Skin epidermis (tissue), 12 donors: ENCODE results near the gene CDC45.

Source experiments
- H3K27ac ChIP-seq, 21 experiments: fragments of 200-600 bp; sonication (generic) in 11 of 21; one replicate each; pipeline ENCODE4 v1.5.0; 2020; ENCODE audit warnings: mild to moderate bottlenecking in 3 of 21, inconsistent platforms in 2 of 21, moderate library complexity in 2 of 21
- H3K4me3 ChIP-seq, 7 experiments: fragments of 200-600 bp; sonication (generic) in 2 of 7; one replicate each; pipeline ENCODE4 v1.5.0; 2020; ENCODE audit warnings: inconsistent platforms in 2 of 7, mild to moderate bottlenecking in 2 of 7, moderate library complexity in 1 of 7

Gene CDC45

GRCh38 chr22:19466126-19466716, 13.5 kb upstream of the CDC45 start:
- H3K4me3 ChIP-seq = no peak overlapping the region
- no peak overlapping the region for H3K27ac ChIP-seq

DNA sequence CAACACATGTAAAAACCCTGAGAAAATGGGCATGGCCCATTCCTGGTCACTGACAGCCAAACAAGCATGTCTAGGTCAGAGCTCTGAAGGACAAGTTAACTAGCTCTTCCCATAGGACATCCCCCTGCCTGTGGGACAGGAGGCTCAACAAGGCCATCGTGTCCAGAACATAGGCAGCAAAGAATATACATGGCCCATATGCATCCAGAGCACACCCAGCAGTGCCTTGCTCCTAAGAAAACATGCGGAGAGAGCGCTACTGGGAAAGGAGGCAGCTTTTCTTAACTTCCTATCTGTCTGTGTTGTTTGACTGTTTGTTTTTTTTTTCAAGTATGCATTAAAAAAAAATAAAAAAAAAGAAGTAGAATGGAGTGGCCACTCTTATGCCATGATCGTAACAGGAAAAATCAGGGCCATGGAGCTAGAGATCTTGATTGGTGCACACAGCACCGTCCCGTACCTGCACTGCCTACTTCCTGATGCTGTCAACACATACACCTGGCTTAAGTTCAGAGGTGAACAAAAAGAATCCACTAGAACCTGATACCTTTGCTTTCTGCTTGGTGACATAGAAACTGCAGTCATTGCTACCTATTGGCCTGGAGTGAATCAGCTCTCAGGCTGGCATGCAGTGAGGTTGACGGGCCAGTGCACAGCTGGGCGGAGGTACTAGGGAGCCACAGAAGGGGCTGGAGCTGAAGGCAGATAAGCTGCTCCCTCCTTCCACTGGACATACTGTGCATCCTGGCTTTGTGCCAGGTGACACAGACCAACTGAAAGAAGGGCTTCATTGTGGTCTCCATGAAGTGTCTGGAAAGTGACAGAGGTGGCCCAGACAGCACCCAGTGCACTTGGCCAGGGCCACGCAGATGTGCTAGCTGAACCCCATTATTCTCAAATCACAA, 12.6 kb upstream of the CDC45 start:
- H3K4me3 ChIP-seq = no peak overlapping the region
- H3K27ac ChIP-seq = no peak overlapping the region

DNA sequence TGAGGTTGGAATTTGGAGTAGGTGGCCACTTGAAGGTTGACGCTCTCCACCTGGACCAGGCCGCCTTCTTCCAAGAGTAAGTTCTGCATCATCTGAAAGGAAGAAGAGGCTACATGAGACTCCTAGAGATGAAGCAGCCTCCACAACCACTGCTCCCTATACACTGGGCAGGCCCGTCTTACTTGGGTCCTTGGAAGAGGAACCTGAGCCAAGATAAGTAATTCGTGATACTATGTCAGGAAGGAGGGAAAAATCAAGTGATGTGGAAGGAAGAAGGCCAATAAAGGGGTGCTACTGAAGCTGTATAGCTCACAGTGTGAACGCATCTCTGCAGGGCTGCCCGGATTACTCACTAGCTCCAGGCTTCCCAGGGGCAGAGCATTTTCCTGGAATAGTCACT, 11.8 kb upstream of the CDC45 start:
- no peak overlapping the region for H3K4me3 ChIP-seq

GRCh38 chr22:19469421-19469820, 10.3 kb upstream of the CDC45 start:
- no peak overlapping the region for H3K4me3 ChIP-seq
- H3K27ac ChIP-seq = no peak overlapping the region

More for the DNA sequence above, 11.8 kb upstream of the CDC45 start:
- H3K27ac ChIP-seq = no peak overlapping the region

GRCh38 chr22:19470010-19470409, 9.7 kb upstream of the CDC45 start:
- Histone ChIP-seq H3K27ac (no peak overlapping the region), H3K4me3 (no peak overlapping the region)

DNA sequence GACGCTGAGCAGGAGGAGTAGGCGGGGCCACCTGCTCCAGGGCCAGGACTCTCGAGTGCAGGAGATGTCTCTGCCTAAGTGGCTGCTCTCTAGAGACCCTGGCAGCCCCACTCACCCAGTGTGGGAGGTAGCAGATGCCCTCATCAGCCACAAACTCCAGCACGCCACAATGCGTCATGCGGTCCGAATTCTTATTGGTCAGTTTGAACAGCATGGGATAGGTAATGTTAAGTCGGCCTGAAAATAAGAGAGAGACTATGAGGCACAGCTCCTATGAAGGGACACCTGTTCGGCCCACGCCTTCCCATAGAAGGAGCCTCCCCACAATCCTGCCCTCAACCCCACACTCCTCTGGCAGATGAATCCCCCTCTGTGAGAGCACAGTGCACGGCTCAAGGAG, 8.1 kb upstream of the CDC45 start:
- Histone ChIP-seq H3K27ac (no peak overlapping the region), H3K4me3 (no peak overlapping the region)

- H3K27ac ChIP-seq = no peak overlapping the region
- H3K4me3 ChIP-seq = no peak overlapping the region
Observed at GRCh38 chr22:19472233-19472632, 7.5 kb upstream of the CDC45 start.

DNA sequence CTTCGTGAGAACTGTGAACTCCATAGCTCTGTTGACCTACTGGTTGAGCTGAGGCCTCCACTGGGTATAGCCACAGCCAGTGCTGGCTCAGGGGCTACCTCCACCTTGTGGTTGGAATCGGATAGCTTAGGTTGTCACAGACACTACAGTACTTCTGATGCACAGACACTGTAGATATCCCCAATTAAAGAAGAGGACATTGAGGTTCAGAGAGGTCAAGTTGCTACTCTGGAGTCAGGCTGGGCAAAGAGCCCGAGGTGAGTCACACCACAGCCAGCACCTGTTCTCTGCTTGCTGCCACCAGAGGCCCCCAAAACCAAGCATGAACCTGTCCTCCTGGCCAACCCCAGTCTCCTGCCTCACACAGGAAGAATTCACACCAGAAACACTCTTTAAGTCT, 6.1 kb upstream of the CDC45 start:
- H3K27ac ChIP-seq = no peak overlapping the region
- no peak overlapping the region for H3K4me3 ChIP-seq

DNA sequence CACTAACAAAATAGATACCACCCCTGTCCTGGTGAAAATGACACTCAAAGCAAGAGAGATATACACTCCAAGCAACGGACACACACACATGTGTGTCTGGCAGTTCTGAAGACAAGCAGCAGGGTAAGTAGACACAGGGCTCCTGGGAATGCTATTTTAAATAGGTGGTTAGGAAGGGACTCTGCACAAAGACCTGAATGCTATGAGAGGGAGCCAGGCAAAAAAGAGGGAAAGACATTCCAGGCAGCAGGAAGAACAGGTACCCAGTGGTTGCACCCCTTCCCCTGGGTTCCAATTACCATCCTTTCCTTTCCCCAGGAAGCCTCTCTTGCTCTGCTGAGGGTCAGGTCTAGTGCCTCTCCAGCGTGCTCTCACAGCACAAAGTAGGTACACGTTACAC, 3.7 kb upstream of the CDC45 start:
- H3K27ac ChIP-seq = peak overlapping the region in 1 of 21 experiments; percentile 44
- no peak overlapping the region for H3K4me3 ChIP-seq

DNA sequence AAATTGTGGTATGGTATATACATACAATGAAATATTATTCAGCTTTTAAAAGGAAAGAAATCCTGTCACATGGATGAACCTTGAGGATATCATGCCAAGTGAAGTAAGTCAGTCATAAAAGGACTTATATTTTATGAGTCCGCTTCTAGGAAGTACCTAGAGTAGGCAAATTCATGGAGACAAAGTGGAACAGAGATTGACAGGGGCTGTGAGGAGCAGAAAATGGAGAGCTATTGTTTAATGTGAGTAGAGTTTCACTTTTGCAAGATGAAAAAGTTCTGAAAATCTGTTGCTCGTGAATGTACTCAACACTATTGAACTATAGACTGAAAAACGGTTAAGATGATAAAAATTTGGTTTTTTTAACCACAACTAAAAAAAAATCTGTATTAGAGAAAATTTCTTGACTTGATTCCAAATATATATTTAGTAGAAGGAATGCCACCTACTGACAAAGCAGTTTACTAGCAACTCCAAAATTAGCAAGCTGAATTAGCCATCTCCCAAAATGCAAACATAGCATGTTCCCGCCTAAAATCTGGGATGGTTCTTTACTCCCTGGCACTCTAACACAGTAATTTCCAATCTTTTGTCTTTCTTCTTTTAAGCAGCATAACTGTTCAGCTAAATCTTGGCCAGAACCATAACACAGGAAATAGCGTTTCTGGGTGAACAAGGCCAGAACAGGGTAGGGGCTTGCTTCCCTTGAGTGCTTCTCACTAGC, 2.2 kb upstream of the CDC45 start:
- H3K4me3 ChIP-seq = peak overlapping the region; percentile 57 to 92 (median 85)
- peak overlapping the region in 11 of 21 experiments; percentile 9 to 100 (median 98) for H3K27ac ChIP-seq

DNA sequence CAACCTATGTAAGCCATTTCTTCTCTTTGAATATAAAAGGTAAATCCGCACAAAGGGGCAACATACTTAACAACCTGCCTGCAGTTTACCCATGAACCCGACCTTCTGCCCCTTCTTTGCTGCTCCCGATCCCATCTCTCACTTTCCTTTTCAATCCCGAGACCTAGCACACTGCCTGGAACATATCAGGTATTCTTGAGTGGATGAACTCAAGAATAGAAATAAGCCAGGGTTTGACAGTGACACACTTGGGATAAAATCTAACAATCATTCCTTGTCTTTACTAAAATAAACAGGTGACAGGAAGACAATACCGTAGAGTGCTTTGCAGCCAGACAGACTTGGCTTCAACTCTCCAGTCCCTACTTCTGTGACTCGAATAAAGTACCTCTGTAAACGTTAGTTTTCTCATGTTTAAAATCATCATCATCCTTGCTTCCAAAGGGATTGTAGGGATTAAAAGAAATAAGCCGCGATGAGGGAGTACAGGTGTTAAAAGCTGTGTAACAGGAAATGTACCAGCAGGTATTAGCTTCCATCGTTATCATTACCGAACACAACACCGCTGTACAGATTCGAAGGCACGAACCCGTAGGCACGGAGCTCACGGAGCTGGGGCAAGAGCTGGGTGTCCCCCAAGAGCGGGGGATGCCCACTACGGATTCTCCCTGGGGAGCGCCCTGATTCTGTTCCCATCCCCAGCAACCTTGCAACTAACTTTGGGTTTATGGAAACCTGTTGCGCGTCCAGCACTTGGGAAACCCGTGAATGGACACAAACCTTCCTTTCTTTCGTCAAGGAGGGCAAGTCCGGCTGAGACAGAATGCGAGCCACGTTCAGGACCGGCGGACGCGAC, 1.4 kb upstream of the CDC45 start:
- peak overlapping the region; percentile 57 to 92 (median 85) for H3K4me3 ChIP-seq
- H3K27ac ChIP-seq = peak overlapping the region; percentile 91 to 100 (median 99)

DNA sequence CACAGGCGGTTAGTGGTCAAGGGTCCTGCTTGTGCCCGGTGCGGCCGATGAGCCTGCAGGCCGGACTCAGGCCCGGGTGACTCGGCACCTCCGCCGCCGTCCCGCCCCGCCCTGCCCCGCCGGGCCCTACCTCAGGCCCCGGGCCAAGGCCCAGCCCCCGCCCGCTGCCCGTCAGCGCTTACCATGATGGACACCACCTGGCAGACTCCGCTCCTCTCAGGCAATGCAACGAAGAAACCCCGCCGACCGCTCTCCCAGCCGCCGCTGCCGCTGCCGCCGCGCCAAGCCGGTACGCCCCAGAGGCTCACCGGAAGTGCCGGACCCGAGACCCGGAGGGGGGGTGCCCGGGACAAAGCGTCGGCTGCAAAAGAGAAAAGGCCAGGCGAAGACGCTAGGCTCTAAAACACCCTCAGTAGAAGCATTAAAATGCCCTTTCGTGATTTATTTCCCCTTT, 792 bp upstream of the CDC45 start, which contains the start of gene UFD1:
Gene UFD1 (minus strand): TSS at position 293 of the 454 bp plus-strand sequence. CDS start 108 bp downstream, at position 185.
- Histone ChIP-seq H3K27ac (peak within 1 kb of the TSS; percentile 91 to 100 (median 99)), H3K4me3 (peak within 1 kb of the TSS; percentile 57 to 92 (median 85))

- H3K27ac ChIP-seq = peak overlapping the region in 3 of 21 experiments; percentile 98 to 100 (median 99)
- H3K4me3 ChIP-seq = peak overlapping the region; percentile 57 to 92 (median 85)
Observed at GRCh38 chr22:19480173-19480568, 451 bp downstream of the CDC45 start.

- Histone ChIP-seq H3K27ac (no peak overlapping the region), H3K4me3 (no peak overlapping the region)
Observed at GRCh38 chr22:19480789-19481188, 1.1 kb downstream of the CDC45 start.

- H3K27ac ChIP-seq = no peak overlapping the region
Observed at GRCh38 chr22:19482297-19482696, 2.6 kb downstream of the CDC45 start.

DNA sequence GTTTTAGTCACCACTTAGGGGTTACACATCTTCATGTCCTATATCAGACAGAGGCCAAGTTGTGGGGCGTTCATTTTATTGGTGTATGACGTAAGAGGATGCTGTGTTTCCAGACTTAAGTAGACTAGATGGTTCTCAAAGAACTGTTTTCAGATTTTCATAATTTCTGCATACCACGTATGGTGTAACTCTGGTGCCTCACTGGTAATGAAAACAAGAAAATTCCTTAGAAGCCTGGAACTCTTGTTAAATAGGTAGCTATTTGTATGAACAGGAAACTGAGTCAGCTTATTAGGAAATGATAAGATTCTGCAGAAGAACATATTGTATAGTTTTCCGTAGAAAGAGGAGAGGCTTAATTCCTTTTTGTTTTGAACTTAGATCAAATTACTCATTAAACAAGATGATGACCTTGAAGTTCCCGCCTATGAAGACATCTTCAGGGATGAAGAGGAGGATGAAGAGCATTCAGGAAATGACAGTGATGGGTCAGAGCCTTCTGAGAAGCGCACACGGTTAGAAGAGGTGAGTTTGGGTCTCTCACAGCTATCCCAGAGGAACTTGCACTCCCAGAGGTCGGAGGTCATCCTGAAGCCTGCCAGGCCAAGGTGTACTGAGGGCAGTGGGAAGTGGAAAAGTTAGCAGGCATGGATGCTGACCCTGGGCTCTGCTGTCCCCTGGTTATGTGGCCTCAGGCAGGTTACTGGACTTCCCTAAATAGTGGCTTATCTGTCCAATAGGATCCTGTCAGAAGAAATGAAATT, 3.9 kb downstream of the CDC45 start:
- Histone ChIP-seq H3K27ac (no peak overlapping the region), H3K4me3 (no peak overlapping the region)

More at GRCh38 chr22:19482297-19482696, 2.6 kb downstream of the CDC45 start:
- H3K4me3 ChIP-seq = no peak overlapping the region

- no peak overlapping the region for H3K27ac ChIP-seq
- H3K4me3 ChIP-seq = no peak overlapping the region
Observed at GRCh38 chr22:19488285-19488684, 8.6 kb downstream of the CDC45 start.
